GM23248 (cell line): ENCODE measurements around the gene OR2AG2.

Experiments
- EZH2 ChIP-seq: fragments of 200-600 bp; sonication (generic); IDR thresholded peaks from 2 replicates; pipeline ENCODE4 v1.6.1; 2018; ENCODE audit warnings: antibody characterized with exemption, mild to moderate bottlenecking; ENCODE audit not compliant: insufficient read depth, poor library complexity, severe bottlenecking
- EZH2phosphoT487 ChIP-seq: fragments of 200-600 bp; sonication (generic); IDR thresholded peaks from 2 replicates; pipeline ENCODE4 v1.6.1; 2018; ENCODE audit warnings: antibody characterized with exemption, moderate library complexity, mild to moderate bottlenecking, low read depth; ENCODE audit not compliant: insufficient read depth

DNA sequence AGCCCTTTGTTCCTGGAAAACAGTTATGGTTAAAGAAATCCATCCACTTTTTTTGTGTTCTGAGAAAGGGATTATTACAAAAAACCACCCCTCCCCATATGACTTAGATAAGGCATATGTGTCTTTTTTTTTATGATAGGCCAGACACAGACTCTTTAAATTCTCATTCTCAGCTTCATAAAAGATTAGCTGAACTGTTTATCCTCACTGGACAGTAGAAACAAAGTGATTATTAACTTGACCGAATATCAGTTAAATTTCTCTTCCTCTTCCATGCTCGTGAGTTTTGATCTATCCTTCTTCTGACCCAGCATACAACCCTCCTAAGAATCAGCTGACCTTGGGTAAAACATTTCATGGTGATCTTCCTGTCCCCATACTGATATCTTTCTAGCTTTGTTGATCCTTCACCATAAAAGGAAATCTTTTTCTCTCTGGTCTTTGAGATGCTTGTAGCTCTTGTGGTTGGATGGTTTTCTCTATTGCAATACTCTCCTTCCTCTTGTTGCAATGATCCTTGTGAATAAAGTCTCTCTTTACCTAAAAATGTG is 26.2 kb downstream of the OR2AG2 start:
- TF ChIP-seq EZH2phosphoT487 (no peak), EZH2 (no peak)
